Measurements from ENCODE around the gene AUP1. TPM values are rescaled to one million over a fixed set of nuclear protein-coding genes. Genes with fewer than 3 reads are reported as not detected.

AUP1 gene
- total and polyA plus RNA-seq, 10 of the 15 experiments (the other 5 are each of a cell fraction or from before 2014, with no cell fraction given): 39.1 to 215 (median 138) TPM

DNA sequence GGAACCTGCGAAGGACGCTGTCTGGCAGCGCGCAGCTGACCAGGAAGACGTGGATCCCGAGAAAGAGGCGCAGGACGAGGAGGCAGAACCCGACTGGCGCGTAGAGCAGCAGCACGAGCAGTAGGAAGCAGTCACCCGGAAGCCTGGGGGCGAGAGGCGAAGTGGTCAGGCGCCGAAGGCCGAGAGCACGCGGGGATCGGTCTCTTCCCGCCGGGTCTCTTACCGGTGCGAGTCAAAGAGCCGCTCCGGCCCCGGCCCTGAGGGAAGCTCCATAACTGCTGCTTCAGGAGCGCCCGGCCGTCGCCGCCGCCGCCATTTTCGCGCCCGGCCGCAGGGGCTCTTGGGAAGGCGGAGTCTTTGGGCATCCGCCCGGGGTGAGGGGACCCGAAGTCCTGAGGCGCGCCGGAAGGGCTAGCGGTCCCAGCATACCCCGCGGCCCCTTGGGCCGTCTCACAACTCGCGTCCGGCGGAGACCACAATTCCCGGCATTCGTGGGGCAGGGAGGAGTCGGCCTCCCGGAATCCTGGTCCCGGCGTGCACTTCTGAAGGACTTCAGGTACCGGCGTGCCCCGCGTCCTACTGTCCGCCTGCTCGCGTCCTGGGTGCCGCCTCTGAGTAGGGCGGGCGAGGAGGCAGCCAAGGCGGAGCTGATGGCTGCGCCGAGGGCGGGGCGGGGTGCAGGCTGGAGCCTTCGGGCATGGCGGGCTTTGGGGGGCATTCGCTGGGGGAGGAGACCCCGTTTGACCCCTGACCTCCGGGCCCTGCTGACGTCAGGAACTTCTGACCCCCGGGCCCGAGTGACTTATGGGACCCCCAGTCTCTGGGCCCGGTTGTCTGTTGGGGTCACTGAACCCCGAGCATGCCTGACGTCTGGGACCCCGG is at the start of gene AUP1, which contains the start of gene HTRA2 (continued):
- TF ChIP-seq TARDBP (IDR thresholded peaks at IDR 0.05; ENCODE audit: borderline replicate concordance) (no peak), BHLHE40 (IDR thresholded peaks at IDR 0.05; ENCODE audit: borderline replicate concordance in 1 of 2, low read depth in 2 of 2, low read length in 1 of 2) (peak; percentile 11 to 56; a peak in 2 of 4 replicates), YY1 (IDR thresholded peaks at IDR 0.05; ENCODE audit: low read depth, low read length) (peak; percentile 98), GATAD2B (conservative IDR thresholded peaks at IDR 0.05; ENCODE audit: low read depth) (peak; percentile 61), CEBPB (IDR thresholded peaks at IDR 0.05; ENCODE audit: borderline replicate concordance in 1 of 2, low read depth in 2 of 2, low read length in 2 of 2) (no peak), SRF (IDR thresholded peaks at IDR 0.05; ENCODE audit: low read depth in 2 of 2, low read length in 2 of 2) (peak in 1 of 2 experiments; percentile 53; a peak in 1 of 4 replicates), MEF2A (IDR thresholded peaks at IDR 0.05; ENCODE audit: insufficient read depth, low read depth, low read length) (no peak), FOXM1 (IDR thresholded peaks at IDR 0.05; ENCODE audit: low read depth, low read length) (no peak), HCFC1 (IDR thresholded peaks at IDR 0.05; ENCODE audit: low read length) (peak; percentile 96), SMAD5 (IDR thresholded peaks at IDR 0.05; ENCODE audit: low read depth) (peak; percentile 77; the same call in 1 of the 2 replicates), SIX5 (IDR thresholded peaks at IDR 0.05; ENCODE audit: low read depth, low read length, severe bottlenecking) (peak; percentile 93), RAD21 (IDR thresholded peaks at IDR 0.05; ENCODE audit: insufficient read depth, low read depth, low read length) (no peak), RB1 (IDR thresholded peaks at IDR 0.05; ENCODE audit: borderline replicate concordance) (peak; percentile 56; the same call in 1 of the 2 replicates), DPF2 (IDR thresholded peaks at IDR 0.05) (no peak), ZNF207 (IDR thresholded peaks at IDR 0.05; ENCODE audit: borderline replicate concordance) (0 out of 2 replicates have a peak, but pooled peaks have one; percentile 52), FOXK2 (IDR thresholded peaks at IDR 0.05) (peak; percentile 38; the same call in 1 of the 2 replicates), RUNX3 (IDR thresholded peaks at IDR 0.05; ENCODE audit: low read length) (no peak), BACH1 (IDR thresholded peaks at IDR 0.05; ENCODE audit: borderline replicate concordance) (peak; percentile 79)
- TF ChIP-seq, protein P1, sequence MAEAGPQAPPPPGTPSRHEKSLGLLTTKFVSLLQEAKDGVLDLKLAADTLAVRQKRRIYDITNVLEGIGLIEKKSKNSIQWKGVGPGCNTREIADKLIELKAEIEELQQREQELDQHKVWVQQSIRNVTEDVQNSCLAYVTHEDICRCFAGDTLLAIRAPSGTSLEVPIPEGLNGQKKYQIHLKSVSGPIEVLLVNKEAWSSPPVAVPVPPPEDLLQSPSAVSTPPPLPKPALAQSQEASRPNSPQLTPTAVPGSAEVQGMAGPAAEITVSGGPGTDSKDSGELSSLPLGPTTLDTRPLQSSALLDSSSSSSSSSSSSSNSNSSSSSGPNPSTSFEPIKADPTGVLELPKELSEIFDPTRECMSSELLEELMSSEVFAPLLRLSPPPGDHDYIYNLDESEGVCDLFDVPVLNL (IDR thresholded peaks at IDR 0.05; ENCODE audit: low read depth, low read length): no peak; the same call in 1 of the 2 replicates
- TF ChIP-seq, protein P2, sequence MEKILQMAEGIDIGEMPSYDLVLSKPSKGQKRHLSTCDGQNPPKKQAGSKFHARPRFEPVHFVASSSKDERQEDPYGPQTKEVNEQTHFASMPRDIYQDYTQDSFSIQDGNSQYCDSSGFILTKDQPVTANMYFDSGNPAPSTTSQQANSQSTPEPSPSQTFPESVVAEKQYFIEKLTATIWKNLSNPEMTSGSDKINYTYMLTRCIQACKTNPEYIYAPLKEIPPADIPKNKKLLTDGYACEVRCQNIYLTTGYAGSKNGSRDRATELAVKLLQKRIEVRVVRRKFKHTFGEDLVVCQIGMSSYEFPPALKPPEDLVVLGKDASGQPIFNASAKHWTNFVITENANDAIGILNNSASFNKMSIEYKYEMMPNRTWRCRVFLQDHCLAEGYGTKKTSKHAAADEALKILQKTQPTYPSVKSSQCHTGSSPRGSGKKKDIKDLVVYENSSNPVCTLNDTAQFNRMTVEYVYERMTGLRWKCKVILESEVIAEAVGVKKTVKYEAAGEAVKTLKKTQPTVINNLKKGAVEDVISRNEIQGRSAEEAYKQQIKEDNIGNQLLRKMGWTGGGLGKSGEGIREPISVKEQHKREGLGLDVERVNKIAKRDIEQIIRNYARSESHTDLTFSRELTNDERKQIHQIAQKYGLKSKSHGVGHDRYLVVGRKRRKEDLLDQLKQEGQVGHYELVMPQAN (conservative IDR thresholded peaks at IDR 0.05): peak; percentile 65; the same call in 1 of the 2 replicates
- TF ChIP-seq, protein P3, sequence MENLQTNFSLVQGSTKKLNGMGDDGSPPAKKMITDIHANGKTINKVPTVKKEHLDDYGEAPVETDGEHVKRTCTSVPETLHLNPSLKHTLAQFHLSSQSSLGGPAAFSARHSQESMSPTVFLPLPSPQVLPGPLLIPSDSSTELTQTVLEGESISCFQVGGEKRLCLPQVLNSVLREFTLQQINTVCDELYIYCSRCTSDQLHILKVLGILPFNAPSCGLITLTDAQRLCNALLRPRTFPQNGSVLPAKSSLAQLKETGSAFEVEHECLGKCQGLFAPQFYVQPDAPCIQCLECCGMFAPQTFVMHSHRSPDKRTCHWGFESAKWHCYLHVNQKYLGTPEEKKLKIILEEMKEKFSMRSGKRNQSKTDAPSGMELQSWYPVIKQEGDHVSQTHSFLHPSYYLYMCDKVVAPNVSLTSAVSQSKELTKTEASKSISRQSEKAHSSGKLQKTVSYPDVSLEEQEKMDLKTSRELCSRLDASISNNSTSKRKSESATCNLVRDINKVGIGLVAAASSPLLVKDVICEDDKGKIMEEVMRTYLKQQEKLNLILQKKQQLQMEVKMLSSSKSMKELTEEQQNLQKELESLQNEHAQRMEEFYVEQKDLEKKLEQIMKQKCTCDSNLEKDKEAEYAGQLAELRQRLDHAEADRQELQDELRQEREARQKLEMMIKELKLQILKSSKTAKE (IDR thresholded peaks at IDR 0.05; ENCODE audit: low read depth, poor library complexity, severe bottlenecking): no peak
- TF ChIP-seq, protein P4, sequence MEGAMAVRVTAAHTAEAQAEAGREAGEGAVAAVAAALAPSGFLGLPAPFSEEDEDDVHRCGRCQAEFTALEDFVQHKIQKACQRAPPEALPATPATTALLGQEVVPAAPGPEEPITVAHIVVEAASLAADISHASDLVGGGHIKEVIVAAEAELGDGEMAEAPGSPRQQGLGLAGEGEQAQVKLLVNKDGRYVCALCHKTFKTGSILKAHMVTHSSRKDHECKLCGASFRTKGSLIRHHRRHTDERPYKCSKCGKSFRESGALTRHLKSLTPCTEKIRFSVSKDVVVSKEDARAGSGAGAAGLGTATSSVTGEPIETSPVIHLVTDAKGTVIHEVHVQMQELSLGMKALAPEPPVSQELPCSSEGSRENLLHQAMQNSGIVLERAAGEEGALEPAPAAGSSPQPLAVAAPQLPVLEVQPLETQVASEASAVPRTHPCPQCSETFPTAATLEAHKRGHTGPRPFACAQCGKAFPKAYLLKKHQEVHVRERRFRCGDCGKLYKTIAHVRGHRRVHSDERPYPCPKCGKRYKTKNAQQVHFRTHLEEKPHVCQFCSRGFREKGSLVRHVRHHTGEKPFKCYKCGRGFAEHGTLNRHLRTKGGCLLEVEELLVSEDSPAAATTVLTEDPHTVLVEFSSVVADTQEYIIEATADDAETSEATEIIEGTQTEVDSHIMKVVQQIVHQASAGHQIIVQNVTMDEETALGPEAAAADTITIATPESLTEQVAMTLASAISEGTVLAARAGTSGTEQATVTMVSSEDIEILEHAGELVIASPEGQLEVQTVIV (IDR thresholded peaks at IDR 0.05; ENCODE audit: borderline replicate concordance, partially characterized antibody): peak; percentile 68

Data from GM12878 (cell line).